ENCODE data around the gene CCDC200. TPM values are rescaled to one million over a fixed set of nuclear protein-coding genes. Genes with fewer than 3 reads are reported as not detected.

Gene CCDC200
- total RNA-seq, 2 experiments from 2014 or later: not detected

DNA sequence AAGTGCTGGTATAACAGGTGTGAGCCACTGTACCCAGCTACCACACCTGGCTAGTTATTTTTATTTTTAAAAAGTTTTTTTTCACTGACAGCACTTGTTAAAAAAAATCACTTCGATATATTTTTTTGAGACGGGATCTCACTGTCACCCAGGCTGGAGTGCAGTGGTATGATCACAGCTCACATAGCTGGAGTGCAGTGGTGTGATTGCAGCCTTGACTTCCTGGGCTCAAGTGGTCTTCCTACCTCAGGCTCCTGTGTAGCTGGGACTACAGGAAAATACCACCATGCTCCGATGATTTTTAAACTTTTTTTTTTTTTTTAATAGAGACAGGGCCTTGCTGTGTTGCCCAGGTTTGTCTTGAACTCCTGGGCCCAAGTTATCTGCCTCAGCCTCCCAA, 44.5 kb downstream of the CCDC200 start:
- no TSS peak for BruUV-seq (replicated peaks)
- Histone ChIP-seq H3K27ac (ENCODE audit: low read depth, low read length, poor library complexity, severe bottlenecking) (no peak overlapping the region), H3K36me3 (ENCODE audit: insufficient read depth, low read length) (peaks cover 24% of the 10 kb centered on the region), H2AFZ (ENCODE audit: low read length) (no peak overlapping the region), H3K4me2 (ENCODE audit: low read length) (no peak overlapping the region), H3K4me1 (ENCODE audit: insufficient read depth, low read length, poor library complexity, severe bottlenecking) (peaks cover 11% of the 10 kb centered on the region), H4K20me1 (ENCODE audit: insufficient read depth, low read length) (no peaks in the 10 kb centered on the region), H3K79me2 (ENCODE audit: insufficient read depth, low read depth, low read length) (no peaks in the 10 kb centered on the region), H3K4me3 (ENCODE audit: low read depth, low read length, poor library complexity, severe bottlenecking) (no peak overlapping the region), H3K9me2 (ENCODE audit: insufficient read depth, low read length) (no peaks in the 10 kb centered on the region), H3K9me3 (ENCODE audit: low read length) (no peaks in the 10 kb centered on the region)
- ChIA-PET CTCF (ENCODE audit: unreplicated experiment) (no interaction called here), POLR2A (interaction anchor here (0.7 to 2.0 kb wide), 2 partner anchors 10 to 132 kb away, joined by 3 to 5 read pairs; no protein-coding TSS in a partner anchor)
- intact Hi-C loops (cut with micrococcal nuclease; ENCODE audit: unreplicated experiment): no loop called here
- DNase-seq (ENCODE audit: low spot score): no peak
- TF ChIP-seq EZH2phosphoT487 (IDR thresholded peaks at IDR 0.05; ENCODE audit: borderline replicate concordance, low read depth, low read length): no peak
- TF ChIP-seq, protein P1, sequence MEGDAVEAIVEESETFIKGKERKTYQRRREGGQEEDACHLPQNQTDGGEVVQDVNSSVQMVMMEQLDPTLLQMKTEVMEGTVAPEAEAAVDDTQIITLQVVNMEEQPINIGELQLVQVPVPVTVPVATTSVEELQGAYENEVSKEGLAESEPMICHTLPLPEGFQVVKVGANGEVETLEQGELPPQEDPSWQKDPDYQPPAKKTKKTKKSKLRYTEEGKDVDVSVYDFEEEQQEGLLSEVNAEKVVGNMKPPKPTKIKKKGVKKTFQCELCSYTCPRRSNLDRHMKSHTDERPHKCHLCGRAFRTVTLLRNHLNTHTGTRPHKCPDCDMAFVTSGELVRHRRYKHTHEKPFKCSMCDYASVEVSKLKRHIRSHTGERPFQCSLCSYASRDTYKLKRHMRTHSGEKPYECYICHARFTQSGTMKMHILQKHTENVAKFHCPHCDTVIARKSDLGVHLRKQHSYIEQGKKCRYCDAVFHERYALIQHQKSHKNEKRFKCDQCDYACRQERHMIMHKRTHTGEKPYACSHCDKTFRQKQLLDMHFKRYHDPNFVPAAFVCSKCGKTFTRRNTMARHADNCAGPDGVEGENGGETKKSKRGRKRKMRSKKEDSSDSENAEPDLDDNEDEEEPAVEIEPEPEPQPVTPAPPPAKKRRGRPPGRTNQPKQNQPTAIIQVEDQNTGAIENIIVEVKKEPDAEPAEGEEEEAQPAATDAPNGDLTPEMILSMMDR (conservative IDR thresholded peaks at IDR 0.05; ENCODE audit: low read length): no peak

DNA sequence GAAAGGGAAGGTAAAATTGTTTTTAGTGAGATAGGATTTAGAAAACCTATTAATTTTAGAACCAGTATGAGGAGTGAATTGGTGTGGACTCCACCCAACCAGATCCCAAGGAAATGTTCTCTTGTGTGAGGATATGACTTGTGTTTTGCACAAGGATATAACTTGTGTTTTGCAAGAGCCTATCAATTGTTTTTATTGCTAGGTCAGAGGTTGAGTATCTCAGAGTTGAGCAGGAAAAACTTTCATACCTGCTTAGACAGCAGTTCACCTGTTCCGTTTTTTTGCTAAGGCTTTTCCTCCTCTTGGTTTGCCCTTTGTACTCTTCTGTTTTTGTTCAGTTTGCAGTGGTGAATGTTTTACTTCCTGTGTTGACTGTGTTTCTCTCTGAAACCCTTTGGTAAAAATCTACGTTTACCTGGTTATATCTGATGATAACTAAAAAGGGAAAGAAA, 52.3 kb downstream of the CCDC200 start:
- CTCF ChIA-PET (ENCODE audit: unreplicated experiment): no interaction called here
- TF ChIP-seq EZH2phosphoT487 (IDR thresholded peaks at IDR 0.05; ENCODE audit: borderline replicate concordance, low read depth, low read length): no peak
- TF ChIP-seq, protein P1 (conservative IDR thresholded peaks at IDR 0.05; ENCODE audit: low read length): no peak
- intact Hi-C loops (cut with micrococcal nuclease; ENCODE audit: unreplicated experiment): no loop called here
- no peak overlapping the region for H3K27ac ChIP-seq (ENCODE audit: low read depth, low read length, poor library complexity, severe bottlenecking)
- no peak overlapping the region for H3K4me3 ChIP-seq (ENCODE audit: low read depth, low read length, poor library complexity, severe bottlenecking)
- H2AFZ ChIP-seq (ENCODE audit: low read length): no peak overlapping the region
- H3K9me3 ChIP-seq (ENCODE audit: low read length): no peaks in the 10 kb centered on the region
- peaks cover 21% of the 10 kb centered on the region for H3K36me3 ChIP-seq (ENCODE audit: insufficient read depth, low read length)
- BruUV-seq (replicated peaks): no TSS peak
- peaks cover 23% of the 10 kb centered on the region for H3K4me1 ChIP-seq (ENCODE audit: insufficient read depth, low read length, poor library complexity, severe bottlenecking)
- no peak for DNase-seq (ENCODE audit: low spot score)
- POLR2A ChIA-PET: no interaction called here
- H4K20me1 ChIP-seq (ENCODE audit: insufficient read depth, low read length): no peaks in the 10 kb centered on the region
- H3K4me2 ChIP-seq (ENCODE audit: low read length): no peak overlapping the region
- H3K9me2 ChIP-seq (ENCODE audit: insufficient read depth, low read length): no peaks in the 10 kb centered on the region
- peaks cover 12% of the 10 kb centered on the region; the same call in 1 of the 2 replicates for H3K79me2 ChIP-seq (ENCODE audit: insufficient read depth, low read depth, low read length)

GRCh38 chr17:43175213-43176118, 53.0 kb downstream of the CCDC200 start:
- H3K9me3 ChIP-seq (ENCODE audit: low read length): no peaks in the 10 kb centered on the region
- CTCF ChIA-PET (ENCODE audit: unreplicated experiment): no interaction called here
- no peak overlapping the region for H2AFZ ChIP-seq (ENCODE audit: low read length)
- H3K36me3 ChIP-seq (ENCODE audit: insufficient read depth, low read length): peaks cover 18% of the 10 kb centered on the region
- H3K79me2 ChIP-seq (ENCODE audit: insufficient read depth, low read depth, low read length): peaks cover 12% of the 10 kb centered on the region; the same call in 1 of the 2 replicates
- intact Hi-C loops (cut with micrococcal nuclease; ENCODE audit: unreplicated experiment): no loop called here
- peaks cover 23% of the 10 kb centered on the region for H3K4me1 ChIP-seq (ENCODE audit: insufficient read depth, low read length, poor library complexity, severe bottlenecking)
- H4K20me1 ChIP-seq (ENCODE audit: insufficient read depth, low read length): no peaks in the 10 kb centered on the region
- no peak overlapping the region for H3K4me2 ChIP-seq (ENCODE audit: low read length)
- no peak overlapping the region for H3K27ac ChIP-seq (ENCODE audit: low read depth, low read length, poor library complexity, severe bottlenecking)
- no peak for DNase-seq (ENCODE audit: low spot score)
- TF ChIP-seq, protein P1 (conservative IDR thresholded peaks at IDR 0.05; ENCODE audit: low read length): no peak
- TF ChIP-seq EZH2phosphoT487 (IDR thresholded peaks at IDR 0.05; ENCODE audit: borderline replicate concordance, low read depth, low read length): no peak
- H3K9me2 ChIP-seq (ENCODE audit: insufficient read depth, low read length): no peaks in the 10 kb centered on the region
- no peak overlapping the region for H3K4me3 ChIP-seq (ENCODE audit: low read depth, low read length, poor library complexity, severe bottlenecking)
- POLR2A ChIA-PET: no interaction called here
- no TSS peak for BruUV-seq (replicated peaks)

Measured in OCI-LY7 (cell line).